Measurements from ENCODE around the gene OXCT2.
A peak's percentile ranks its signal among the peaks of the same experiment; 100 is the strongest.

The OXCT2 gene

GRCh38 chr1:39738622-39739366 is 32.4 kb downstream of the OXCT2 start, which contains the start of gene PPIE:
Gene PPIE, plus strand, starts transcription at chr1:39738882. Its CDS starts 19 bp downstream, at chr1:39738901.
- peak; percentile 65 for DNase-seq (ENCODE audit: low spot score)
- no CpG with 5 or more reads among the region's 52 CpGs for WGBS, 2 donors (ENCODE audit: extremely low coverage in 2 of 2, insufficient read length in 2 of 2, insufficient replicate concordance in 1 of 2)
- no peak within 1 kb of the TSS for H2AK5ac ChIP-seq (ENCODE audit: low read depth, low read length)

GRCh38 chr1:39737546-39738169 is 33.5 kb downstream of the OXCT2 start:
- no peak overlapping the region for H4K91ac ChIP-seq (ENCODE audit: low read depth, low read length, poor library complexity)
- no peak overlapping the region for H2BK12ac ChIP-seq (ENCODE audit: low read length)
- no CpG with 5 or more reads among the region's 9 CpGs for WGBS, 2 donors (ENCODE audit: extremely low coverage in 2 of 2, insufficient read length in 2 of 2, insufficient replicate concordance in 1 of 2)
- no peak overlapping the region for H2AK5ac ChIP-seq (ENCODE audit: low read depth, low read length)
- H2BK5ac ChIP-seq (ENCODE audit: low read length) = no peak overlapping the region
- H4K8ac ChIP-seq (ENCODE audit: low read depth, low read length) = no peak overlapping the region
- no peak overlapping the region for H3K27ac ChIP-seq (replicated peaks; ENCODE audit: low read length)
- no peaks in the 10 kb centered on the region for H3K79me1 ChIP-seq (ENCODE audit: low read depth, low read length)
- H2AFZ ChIP-seq (ENCODE audit: low read length) = peak overlapping the region; percentile 12
- H2BK15ac ChIP-seq (ENCODE audit: low read length) = no peak overlapping the region
- no peak for DNase-seq (ENCODE audit: low spot score)
- no peak overlapping the region for H3K18ac ChIP-seq (ENCODE audit: low read length)
- no peak overlapping the region for H2BK120ac ChIP-seq (ENCODE audit: low read depth, low read length)
- no peak overlapping the region for H3K4ac ChIP-seq (ENCODE audit: low read length)
- H3K4me3 ChIP-seq (ENCODE audit: low read length in 2 of 2) = no peak overlapping the region
- no peak overlapping the region for H3K14ac ChIP-seq (ENCODE audit: low read length)
- H3K36me3 ChIP-seq (replicated peaks in 1 of 2; ENCODE audit: control insufficient read depth in 2 of 2, insufficient read depth in 2 of 2, low read length in 2 of 2) = peaks cover 5 to 27% of the 10 kb centered on the region in 2 donors
- H3K4me1 ChIP-seq (ENCODE audit: control insufficient read depth in 2 of 2, insufficient read depth in 1 of 2, low read depth in 1 of 2, low read length in 2 of 2) = peaks cover 4 to 5% of the 10 kb centered on the region in 2 donors
- no peak overlapping the region for H3K23ac ChIP-seq (ENCODE audit: low read depth, low read length, poor library complexity)
- no peak overlapping the region for H3K9ac ChIP-seq (ENCODE audit: low read depth, low read length, poor library complexity)
- H3K9me3 ChIP-seq (replicated peaks in 1 of 2; ENCODE audit: control insufficient read depth in 2 of 2, insufficient read depth in 1 of 2, low read depth in 1 of 2, low read length in 2 of 2) = no peaks in the 10 kb centered on the region
- H3K27me3 ChIP-seq (ENCODE audit: control insufficient read depth in 3 of 3, insufficient read depth in 3 of 3, low read depth in 1 of 3, low read length in 3 of 3) = peaks cover 0 to 30% (median 12%) of the 10 kb centered on the region in 3 experiments
- H3K4me2 ChIP-seq (ENCODE audit: insufficient read depth, low read length, poor library complexity, severe bottlenecking) = no peak overlapping the region

More at GRCh38 chr1:39738622-39739366, 32.4 kb downstream of the OXCT2 start, which contains the start of gene PPIE:
- H3K36me3 ChIP-seq (replicated peaks in 1 of 2; ENCODE audit: control insufficient read depth in 2 of 2, insufficient read depth in 2 of 2, low read length in 2 of 2) = peaks cover 12 to 38% of the 10 kb centered on the region in 2 donors
- no peaks in the 10 kb centered on the region for H3K9me3 ChIP-seq (replicated peaks in 1 of 2; ENCODE audit: control insufficient read depth in 2 of 2, insufficient read depth in 1 of 2, low read depth in 1 of 2, low read length in 2 of 2)
- peak within 1 kb of the TSS; percentile 77 to 89 for H3K4me3 ChIP-seq (ENCODE audit: low read length in 2 of 2)
- no peak within 1 kb of the TSS for H2BK120ac ChIP-seq (ENCODE audit: low read depth, low read length)
- H4K91ac ChIP-seq (ENCODE audit: low read depth, low read length, poor library complexity) = no peak within 1 kb of the TSS
- H3K79me1 ChIP-seq (ENCODE audit: low read depth, low read length) = no peaks in the 10 kb centered on the region
- H2AFZ ChIP-seq (ENCODE audit: low read length) = peak within 1 kb of the TSS; percentile 91
- H3K9ac ChIP-seq (ENCODE audit: low read depth, low read length, poor library complexity) = peak within 1 kb of the TSS; percentile 90
- H3K4me1 ChIP-seq (ENCODE audit: control insufficient read depth in 2 of 2, insufficient read depth in 1 of 2, low read depth in 1 of 2, low read length in 2 of 2) = peaks cover 2 to 4% of the 10 kb centered on the region in 2 donors
- no peak within 1 kb of the TSS for H4K8ac ChIP-seq (ENCODE audit: low read depth, low read length)
- no peak within 1 kb of the TSS for H2BK5ac ChIP-seq (ENCODE audit: low read length)
- no peak within 1 kb of the TSS for H2BK12ac ChIP-seq (ENCODE audit: low read length)
- no peak within 1 kb of the TSS for H2BK15ac ChIP-seq (ENCODE audit: low read length)
- H3K14ac ChIP-seq (ENCODE audit: low read length) = no peak within 1 kb of the TSS
- peak within 1 kb of the TSS; percentile 83 for H3K23ac ChIP-seq (ENCODE audit: low read depth, low read length, poor library complexity)
- peaks cover 0 to 21% (median 4%) of the 10 kb centered on the region in 3 experiments for H3K27me3 ChIP-seq (ENCODE audit: control insufficient read depth in 3 of 3, insufficient read depth in 3 of 3, low read depth in 1 of 3, low read length in 3 of 3)
- H3K27ac ChIP-seq (replicated peaks; ENCODE audit: low read length) = no peak within 1 kb of the TSS
- H3K4ac ChIP-seq (ENCODE audit: low read length) = no peak within 1 kb of the TSS
- peak within 1 kb of the TSS; percentile 79 for H3K18ac ChIP-seq (ENCODE audit: low read length)
- peak within 1 kb of the TSS; percentile 77 for H3K4me2 ChIP-seq (ENCODE audit: insufficient read depth, low read length, poor library complexity, severe bottlenecking)

- peaks cover 0 to 42% (median 16%) of the 10 kb centered on the region in 3 experiments for H3K27me3 ChIP-seq (ENCODE audit: control insufficient read depth in 3 of 3, insufficient read depth in 3 of 3, low read depth in 1 of 3, low read length in 3 of 3)
- no peak overlapping the region for H3K27ac ChIP-seq (replicated peaks; ENCODE audit: low read length)
- no peak overlapping the region for H3K9ac ChIP-seq (ENCODE audit: low read depth, low read length, poor library complexity)
These were observed 35.4 kb downstream of the OXCT2 start for GRCh38 chr1:39735731-39736130.

GRCh38 chr1:39733161-39733560 is 38.0 kb downstream of the OXCT2 start:
- peaks cover 0 to 64% (median 18%) of the 10 kb centered on the region in 3 experiments for H3K27me3 ChIP-seq (ENCODE audit: control insufficient read depth in 3 of 3, insufficient read depth in 3 of 3, low read depth in 1 of 3, low read length in 3 of 3)
- no peak overlapping the region for H4K91ac ChIP-seq (ENCODE audit: low read depth, low read length, poor library complexity)
- H4K8ac ChIP-seq (ENCODE audit: low read depth, low read length) = no peak overlapping the region
- H3K9me3 ChIP-seq (replicated peaks in 1 of 2; ENCODE audit: control insufficient read depth in 2 of 2, insufficient read depth in 1 of 2, low read depth in 1 of 2, low read length in 2 of 2) = no peaks in the 10 kb centered on the region
- no CpG with 5 or more reads among the region's 7 CpGs for WGBS, 2 donors (ENCODE audit: extremely low coverage in 2 of 2, insufficient read length in 2 of 2, insufficient replicate concordance in 1 of 2)
- no peaks in the 10 kb centered on the region for H3K79me1 ChIP-seq (ENCODE audit: low read depth, low read length)
- H3K27ac ChIP-seq (replicated peaks; ENCODE audit: low read length) = no peak overlapping the region
- no peak overlapping the region for H3K4me3 ChIP-seq (ENCODE audit: low read length in 2 of 2)
- no peak overlapping the region for H3K18ac ChIP-seq (ENCODE audit: low read length)
- H2AFZ ChIP-seq (ENCODE audit: low read length) = peak overlapping the region; percentile 13
- H2BK12ac ChIP-seq (ENCODE audit: low read length) = no peak overlapping the region
- H2BK15ac ChIP-seq (ENCODE audit: low read length) = no peak overlapping the region
- no peak overlapping the region for H2BK5ac ChIP-seq (ENCODE audit: low read length)
- no peak overlapping the region for H3K4ac ChIP-seq (ENCODE audit: low read length)
- H3K23ac ChIP-seq (ENCODE audit: low read depth, low read length, poor library complexity) = no peak overlapping the region
- peak overlapping the region; percentile 26 for H3K9ac ChIP-seq (ENCODE audit: low read depth, low read length, poor library complexity)
- peaks cover 0 to 6% of the 10 kb centered on the region in 2 donors for H3K4me1 ChIP-seq (ENCODE audit: control insufficient read depth in 2 of 2, insufficient read depth in 1 of 2, low read depth in 1 of 2, low read length in 2 of 2)
- no peak overlapping the region for H2BK120ac ChIP-seq (ENCODE audit: low read depth, low read length)
- no peak for DNase-seq (ENCODE audit: low spot score)
- no peaks in the 10 kb centered on the region for H3K36me3 ChIP-seq (replicated peaks in 1 of 2; ENCODE audit: control insufficient read depth in 2 of 2, insufficient read depth in 2 of 2, low read length in 2 of 2)
- H3K14ac ChIP-seq (ENCODE audit: low read length) = no peak overlapping the region
- no peak overlapping the region for H3K4me2 ChIP-seq (ENCODE audit: insufficient read depth, low read length, poor library complexity, severe bottlenecking)
- H2AK5ac ChIP-seq (ENCODE audit: low read depth, low read length) = no peak overlapping the region

More at GRCh38 chr1:39735731-39736130, 35.4 kb downstream of the OXCT2 start:
- no peak overlapping the region for H2AFZ ChIP-seq (ENCODE audit: low read length)
- WGBS, 2 donors (ENCODE audit: extremely low coverage in 2 of 2, insufficient read length in 2 of 2, insufficient replicate concordance in 1 of 2) = no CpG with 5 or more reads among the region's 3 CpGs
- no peak overlapping the region for H2AK5ac ChIP-seq (ENCODE audit: low read depth, low read length)
- H3K4ac ChIP-seq (ENCODE audit: low read length) = no peak overlapping the region
- peaks cover 0 to 8% of the 10 kb centered on the region in 2 donors for H3K36me3 ChIP-seq (replicated peaks in 1 of 2; ENCODE audit: control insufficient read depth in 2 of 2, insufficient read depth in 2 of 2, low read length in 2 of 2)
- H3K79me1 ChIP-seq (ENCODE audit: low read depth, low read length) = no peaks in the 10 kb centered on the region
- no peak overlapping the region for H3K23ac ChIP-seq (ENCODE audit: low read depth, low read length, poor library complexity)
- no peak overlapping the region for H2BK120ac ChIP-seq (ENCODE audit: low read depth, low read length)
- no peak overlapping the region for H3K18ac ChIP-seq (ENCODE audit: low read length)
- H2BK12ac ChIP-seq (ENCODE audit: low read length) = no peak overlapping the region
- DNase-seq (ENCODE audit: low spot score) = no peak
- no peak overlapping the region for H4K91ac ChIP-seq (ENCODE audit: low read depth, low read length, poor library complexity)
- no peak overlapping the region for H2BK15ac ChIP-seq (ENCODE audit: low read length)
- H3K9me3 ChIP-seq (replicated peaks in 1 of 2; ENCODE audit: control insufficient read depth in 2 of 2, insufficient read depth in 1 of 2, low read depth in 1 of 2, low read length in 2 of 2) = no peaks in the 10 kb centered on the region
- no peak overlapping the region for H3K4me2 ChIP-seq (ENCODE audit: insufficient read depth, low read length, poor library complexity, severe bottlenecking)
- H2BK5ac ChIP-seq (ENCODE audit: low read length) = no peak overlapping the region
- H3K4me3 ChIP-seq (ENCODE audit: low read length in 2 of 2) = no peak overlapping the region
- H3K4me1 ChIP-seq (ENCODE audit: control insufficient read depth in 2 of 2, insufficient read depth in 1 of 2, low read depth in 1 of 2, low read length in 2 of 2) = peaks cover 4 to 5% of the 10 kb centered on the region in 2 donors
- no peak overlapping the region for H4K8ac ChIP-seq (ENCODE audit: low read depth, low read length)
- H3K14ac ChIP-seq (ENCODE audit: low read length) = no peak overlapping the region
